H1 (cell line): ENCODE data around the gene MRPL32.

Experiments
- BRCA1 ChIP-seq: IDR thresholded peaks from 2 replicates; pipeline ENCODE4 v1.6.1; 2012; ENCODE audit warnings: low read depth, low read length, improper control_type of control experiment
- CEBPB ChIP-seq: IDR thresholded peaks from 2 replicates; pipeline ENCODE4 v1.6.1; 2012; ENCODE audit warnings: low read depth, low read length
- EZH2 ChIP-seq: fragments of 200-600 bp; sonication (generic); IDR thresholded peaks from 2 replicates; pipeline ENCODE4 v1.7.1; 2012; ENCODE audit warnings: low read depth, mild to moderate bottlenecking, moderate library complexity, low read length, inconsistent platforms; ENCODE audit not compliant: severe bottlenecking
- HDAC6 ChIP-seq: IDR thresholded peaks from one replicate; pipeline ENCODE4 v1.7.1; 2012; ENCODE audit warnings: low read depth, mild to moderate bottlenecking, inconsistent platforms, low read length, moderate library complexity
- JUN ChIP-seq: IDR thresholded peaks from 2 replicates; pipeline ENCODE4 v1.6.1; 2011; ENCODE audit warnings: low read depth, mild to moderate bottlenecking, improper control_type of control experiment, low read length
- MAFK ChIP-seq: IDR thresholded peaks from 2 replicates; pipeline ENCODE4 v1.6.1; 2012; ENCODE audit warnings: low read depth, mild to moderate bottlenecking, improper control_type of control experiment, low read length
- MAX ChIP-seq: IDR thresholded peaks from 2 replicates; pipeline ENCODE4 v1.6.1; 2012; ENCODE audit warnings: inconsistent platforms
- NRF1 ChIP-seq: IDR thresholded peaks from 2 replicates; pipeline ENCODE4 v1.6.1; 2011; ENCODE audit warnings: mild to moderate bottlenecking, low read depth, low read length, improper control_type of control experiment
- POLR2A ChIP-seq, 2 experiments: IDR thresholded peaks; 1 replicate in 1 of 2; 2 replicates in 1 of 2; pipeline ENCODE4 v1.6.1; 2011; ENCODE audit warnings: low read depth in 2 of 2, low read length in 2 of 2, mild to moderate bottlenecking in 2 of 2; ENCODE audit errors: control extremely low read depth in 1 of 2
- SAP30 ChIP-seq: fragments of 300-600 bp; sonication (generic); IDR thresholded peaks from 2 replicates; pipeline ENCODE4 v1.7.1; 2012; ENCODE audit warnings: low read length, moderate library complexity, mild to moderate bottlenecking, inconsistent platforms; ENCODE audit not compliant: insufficient read depth, insufficient replicate concordance
- SP1 ChIP-seq: IDR thresholded peaks from 2 replicates; pipeline ENCODE4 v1.6.1; 2011; ENCODE audit warnings: low read depth, low read length
- TAF1 ChIP-seq: IDR thresholded peaks from 2 replicates; pipeline ENCODE4 v1.6.1; 2011; ENCODE audit warnings: mild to moderate bottlenecking, low read depth, low read length
- TF ChIP-seq, protein P1 (sequence below), 3 experiments: IDR thresholded peaks; 1 replicate in 2 of 3; 2 replicates in 1 of 3; pipeline versions ENCODE4 v1.5.1 to v1.6.1; 2011; ENCODE audit warnings: low read length in 3 of 3, mild to moderate bottlenecking in 3 of 3, inconsistent platforms in 2 of 3, low read depth in 1 of 3, moderate library complexity in 1 of 3; ENCODE audit not compliant: insufficient read depth in 1 of 3; ENCODE audit errors: control extremely low read depth in 1 of 3
- TF ChIP-seq, protein P2 (sequence below): IDR thresholded peaks from 2 replicates; pipeline ENCODE4 v1.6.1; 2011; ENCODE audit warnings: low read depth, mild to moderate bottlenecking, low read length; ENCODE audit not compliant: insufficient read depth

DNA sequence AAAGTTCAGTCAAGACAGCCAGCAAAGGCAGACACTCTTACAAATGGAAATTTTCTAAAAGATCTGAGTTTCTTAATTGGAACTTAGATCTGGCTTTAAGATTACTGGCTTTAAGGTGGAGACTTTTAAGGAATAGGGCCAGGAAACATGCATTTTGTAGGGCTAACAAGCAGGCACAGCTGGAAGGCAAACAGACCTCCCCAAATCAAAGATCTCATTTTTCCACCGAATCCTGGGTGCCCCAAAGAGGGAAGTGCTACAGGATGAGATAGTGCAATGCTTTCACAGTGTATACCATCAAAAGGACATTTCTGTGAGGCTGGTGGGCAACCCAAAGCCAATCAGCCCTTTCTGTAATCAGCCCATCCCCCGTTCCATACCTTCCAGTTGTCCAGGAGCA lies 27.4 kb downstream of the MRPL32 start:
- TF ChIP-seq, protein P1, sequence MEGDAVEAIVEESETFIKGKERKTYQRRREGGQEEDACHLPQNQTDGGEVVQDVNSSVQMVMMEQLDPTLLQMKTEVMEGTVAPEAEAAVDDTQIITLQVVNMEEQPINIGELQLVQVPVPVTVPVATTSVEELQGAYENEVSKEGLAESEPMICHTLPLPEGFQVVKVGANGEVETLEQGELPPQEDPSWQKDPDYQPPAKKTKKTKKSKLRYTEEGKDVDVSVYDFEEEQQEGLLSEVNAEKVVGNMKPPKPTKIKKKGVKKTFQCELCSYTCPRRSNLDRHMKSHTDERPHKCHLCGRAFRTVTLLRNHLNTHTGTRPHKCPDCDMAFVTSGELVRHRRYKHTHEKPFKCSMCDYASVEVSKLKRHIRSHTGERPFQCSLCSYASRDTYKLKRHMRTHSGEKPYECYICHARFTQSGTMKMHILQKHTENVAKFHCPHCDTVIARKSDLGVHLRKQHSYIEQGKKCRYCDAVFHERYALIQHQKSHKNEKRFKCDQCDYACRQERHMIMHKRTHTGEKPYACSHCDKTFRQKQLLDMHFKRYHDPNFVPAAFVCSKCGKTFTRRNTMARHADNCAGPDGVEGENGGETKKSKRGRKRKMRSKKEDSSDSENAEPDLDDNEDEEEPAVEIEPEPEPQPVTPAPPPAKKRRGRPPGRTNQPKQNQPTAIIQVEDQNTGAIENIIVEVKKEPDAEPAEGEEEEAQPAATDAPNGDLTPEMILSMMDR (IDR thresholded peaks at IDR 0.05; ENCODE audit: control extremely low read depth in 1 of 3, insufficient read depth in 1 of 3, low read depth in 1 of 3, low read length in 3 of 3) = no peak
- TF ChIP-seq JUN (no peak), NRF1 (no peak), SP1 (no peak), TAF1 (no peak), EZH2 (no peak), CEBPB (no peak), MAX (no peak), SAP30 (no peak), POLR2A (IDR thresholded peaks at IDR 0.05; ENCODE audit: control extremely low read depth in 1 of 2, low read depth in 2 of 2, low read length in 2 of 2) (no peak), HDAC6 (no peak), MAFK (no peak), BRCA1 (no peak)
- TF ChIP-seq, protein P2, sequence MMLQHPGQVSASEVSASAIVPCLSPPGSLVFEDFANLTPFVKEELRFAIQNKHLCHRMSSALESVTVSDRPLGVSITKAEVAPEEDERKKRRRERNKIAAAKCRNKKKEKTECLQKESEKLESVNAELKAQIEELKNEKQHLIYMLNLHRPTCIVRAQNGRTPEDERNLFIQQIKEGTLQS = no peak
